Right kidney (tissue), 1 donor: ENCODE data around the gene HDAC1.

Experiments
- DNase-seq: peaks from one replicate; pipeline ENCODE4 v3.0.0-alpha.2; 2016

Gene HDAC1

DNA sequence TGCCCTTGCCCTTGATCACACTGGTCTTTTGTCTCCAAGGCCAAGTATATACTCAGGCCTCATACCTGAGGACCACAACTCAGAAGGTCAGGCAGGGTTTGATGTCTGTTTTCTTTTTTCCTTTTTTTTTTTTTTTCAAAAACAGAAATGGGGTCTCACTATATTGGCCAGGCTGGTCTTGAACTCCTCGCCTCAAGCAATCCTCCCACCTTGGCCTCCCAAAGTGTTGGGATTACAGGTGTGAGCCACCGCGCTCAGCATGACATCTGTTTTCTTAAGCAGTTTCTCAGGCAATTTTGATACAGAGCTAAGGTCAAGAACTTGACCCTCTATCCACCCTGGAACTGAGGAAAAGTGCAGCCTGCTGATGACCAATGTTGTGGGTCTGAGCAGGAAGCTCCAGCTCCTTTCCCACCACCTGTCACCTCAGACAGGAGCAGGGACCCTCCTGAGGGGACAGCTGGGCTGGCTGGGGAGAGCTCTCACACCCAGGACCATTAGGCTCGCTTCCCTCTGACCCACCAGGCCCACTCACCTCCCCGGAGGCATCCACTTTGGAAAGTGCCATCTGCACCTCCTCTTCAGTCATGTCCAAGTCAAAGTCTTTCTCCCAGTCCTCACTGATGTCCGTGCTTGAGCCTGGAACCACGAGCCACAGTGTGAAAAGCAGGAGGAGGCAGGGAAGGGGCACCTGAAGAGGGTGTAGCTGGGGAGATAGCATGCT lies 76.2 kb downstream of the HDAC1 start:
- DNase-seq: no peak

DNA sequence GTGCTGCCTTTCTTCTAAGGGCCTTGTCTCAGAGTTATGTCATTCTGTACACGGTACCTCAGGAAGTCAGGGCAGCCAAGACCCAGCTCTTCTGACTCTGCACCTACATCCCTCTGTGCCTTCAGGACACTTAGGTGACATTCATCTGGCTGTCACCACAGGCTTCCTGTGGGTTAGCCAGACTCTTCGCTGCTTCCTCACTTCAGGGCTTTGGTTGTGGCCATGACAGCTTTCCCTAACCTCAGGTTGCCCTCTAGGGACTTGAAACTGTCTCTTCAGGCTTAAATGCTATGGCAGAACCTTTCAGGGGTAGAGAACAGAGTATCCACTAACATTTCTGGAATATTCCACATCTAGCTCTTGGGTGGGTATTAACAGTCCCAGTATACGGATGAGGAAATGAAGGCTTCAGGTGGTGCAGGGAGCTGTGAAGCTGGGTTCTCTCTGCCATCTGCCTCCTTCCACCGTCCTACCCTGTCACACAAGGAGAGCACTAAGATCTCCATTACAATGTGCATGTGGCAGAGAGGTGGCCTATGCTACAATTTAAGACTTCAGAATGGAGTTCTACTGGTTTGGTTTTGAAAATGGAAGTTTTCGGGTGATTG lies 80.4 kb downstream of the HDAC1 start:
- no peak for DNase-seq

DNA sequence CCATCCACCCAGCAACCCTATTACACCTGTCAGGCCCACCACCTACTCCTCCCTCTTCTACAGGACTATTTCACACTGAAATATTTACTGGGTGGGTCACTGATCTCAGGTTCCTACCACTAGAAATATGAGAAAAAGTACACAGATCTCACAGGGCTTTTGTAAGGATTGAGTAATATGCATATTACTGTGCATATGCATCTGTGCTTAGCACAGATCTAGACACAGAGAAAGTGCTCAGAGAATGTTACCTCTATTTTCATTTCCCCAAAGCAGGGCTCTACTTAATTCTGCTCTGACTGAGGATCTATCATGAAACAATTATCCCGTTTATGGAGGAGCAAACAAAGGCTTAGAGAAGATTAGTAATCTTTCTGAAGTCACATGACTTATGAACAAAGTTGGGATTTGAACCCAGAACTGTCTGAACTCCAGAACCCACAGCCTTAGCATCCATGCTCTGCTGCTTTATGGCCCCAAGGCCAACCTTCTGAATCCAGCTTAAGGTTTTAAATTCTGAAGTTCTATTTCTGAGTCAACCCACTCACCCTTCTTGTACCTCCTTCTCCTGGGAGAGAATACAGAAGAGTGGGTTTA lies 82.2 kb downstream of the HDAC1 start:
- no peak for DNase-seq

DNA sequence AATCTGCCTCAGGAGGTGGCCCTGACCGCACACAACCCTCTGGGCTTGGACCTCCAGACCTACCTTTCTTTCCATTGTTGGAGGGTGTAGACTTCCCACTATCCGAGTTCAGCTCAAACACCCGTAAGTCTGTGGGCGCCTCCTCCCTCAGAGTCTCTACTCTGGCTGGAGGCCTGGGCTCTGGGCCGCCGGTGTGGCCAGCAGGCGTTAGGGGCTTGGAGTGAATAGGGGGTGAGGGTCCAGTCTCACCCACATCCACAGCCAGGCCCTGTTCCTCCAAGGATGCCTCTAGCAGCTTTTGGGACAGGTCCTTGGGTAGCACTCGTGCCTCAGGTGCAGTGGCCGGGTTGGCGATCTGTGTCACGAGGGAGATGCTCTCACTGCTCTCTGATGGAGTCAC lies 84.3 kb downstream of the HDAC1 start:
- DNase-seq: no peak

DNA sequence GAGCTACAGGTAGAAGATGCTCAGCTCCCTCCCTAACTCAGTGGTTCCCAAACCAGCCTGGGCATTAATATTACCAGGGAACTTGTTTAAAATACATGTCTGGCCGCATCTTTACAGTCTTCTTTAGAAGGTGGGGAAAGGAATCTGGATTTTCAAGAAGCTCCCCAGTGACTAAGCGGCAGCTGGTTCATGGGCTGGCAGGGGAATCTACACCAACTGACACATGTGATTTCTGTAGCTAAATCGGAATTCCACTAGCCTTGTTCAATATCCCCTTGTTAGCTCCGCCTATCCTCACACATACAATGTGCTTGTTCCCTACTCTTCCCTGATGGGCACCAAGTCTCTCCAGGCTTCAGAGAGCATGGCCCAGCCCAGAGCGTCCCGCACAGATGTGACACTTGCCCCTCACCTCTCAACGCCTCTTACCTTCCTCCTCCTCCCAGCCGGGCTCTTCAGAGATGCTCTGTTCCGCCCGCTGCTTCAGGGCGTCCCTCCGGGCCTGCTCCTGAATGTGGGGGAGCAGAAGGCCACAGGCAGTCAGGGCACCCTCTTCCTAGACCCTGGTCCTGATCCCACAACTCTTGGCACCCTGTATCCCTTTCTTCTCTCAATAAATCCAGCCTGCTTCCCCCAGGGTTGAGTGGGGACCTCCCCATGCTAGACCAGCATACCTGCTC lies 85.8 kb downstream of the HDAC1 start:
- no peak for DNase-seq

DNA sequence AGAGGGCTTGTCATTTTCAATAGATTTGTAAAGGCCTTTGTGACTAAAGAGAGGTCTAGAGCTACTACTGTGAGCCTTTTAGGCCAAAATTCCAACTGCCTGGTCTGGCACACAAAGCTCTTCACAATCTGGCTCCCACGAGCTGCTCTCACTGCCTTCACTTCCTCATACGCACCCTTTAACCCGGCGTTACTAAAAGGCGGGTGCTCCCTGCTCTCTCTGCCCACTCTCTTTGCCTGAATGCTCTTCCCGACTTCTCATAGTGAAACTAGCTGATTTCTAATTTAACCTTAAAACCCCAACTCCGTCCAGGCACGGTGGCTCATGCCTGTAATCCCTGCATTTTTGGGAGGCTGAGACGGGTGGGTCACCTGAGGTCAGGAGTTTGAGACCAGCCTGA lies 88.2 kb downstream of the HDAC1 start:
- DNase-seq: no peak
